GM21529 (cell line): ENCODE results near the gene FKBP7.
"Not testable (repeated sequence)": the region's sequence is repeated elsewhere in the genome, so short reads cannot be mapped to it uniquely, and the experiment has no call there.

ENCODE experiments used
- ATAC-seq: cut with Tn5 transposase; IDR thresholded peaks from one replicate; pipeline ENCODE4 v1.9.1; 2021; ENCODE audit not compliant: unreplicated experiment

The FKBP7 gene

GRCh38 chr2:178450524-178450773 lies 28.0 kb downstream of the FKBP7 start:
- peak; percentile 44 for ATAC-seq

GRCh38 chr2:178449700-178450523 lies 28.5 kb downstream of the FKBP7 start:
- ATAC-seq, result peak; percentile 12

- no peak for ATAC-seq
Observed at GRCh38 chr2:178448968-178449661, 29.3 kb downstream of the FKBP7 start.

GRCh38 chr2:178441426-178441825 lies 37.0 kb downstream of the FKBP7 start:
- ATAC-seq, result no peak

GRCh38 chr2:178436662-178437061 lies 41.7 kb downstream of the FKBP7 start:
- no peak for ATAC-seq

- no peak for ATAC-seq
Observed at GRCh38 chr2:178429336-178429735, 49.1 kb downstream of the FKBP7 start.

- no peak for ATAC-seq
Observed at GRCh38 chr2:178428396-178428806, 50.0 kb downstream of the FKBP7 start.

- no peak for ATAC-seq
Observed at GRCh38 chr2:178427458-178427857, 50.9 kb downstream of the FKBP7 start.

- no peak for ATAC-seq
Observed at GRCh38 chr2:178426388-178426787, 52.0 kb downstream of the FKBP7 start.

- no peak for ATAC-seq
Observed at GRCh38 chr2:178425255-178425827, 53.1 kb downstream of the FKBP7 start.

- ATAC-seq, result not testable (repeated sequence)
Observed at GRCh38 chr2:178423746-178424145, 54.7 kb downstream of the FKBP7 start.

- no peak for ATAC-seq
Observed at GRCh38 chr2:178422097-178422496, 56.3 kb downstream of the FKBP7 start.

- no peak for ATAC-seq
Observed at GRCh38 chr2:178420463-178420999, 57.9 kb downstream of the FKBP7 start.

GRCh38 chr2:178419123-178419522 lies 59.3 kb downstream of the FKBP7 start:
- ATAC-seq, result no peak

- ATAC-seq, result no peak
Observed at GRCh38 chr2:178418426-178418825, 60.0 kb downstream of the FKBP7 start.

GRCh38 chr2:178417916-178418315 lies 60.5 kb downstream of the FKBP7 start:
- no peak for ATAC-seq

GRCh38 chr2:178415979-178416378 lies 62.4 kb downstream of the FKBP7 start:
- ATAC-seq, result no peak

- peak; percentile 82 for ATAC-seq
Observed at GRCh38 chr2:178414266-178415247, 63.8 kb downstream of the FKBP7 start.
